Stimulated activated CD8-positive, alpha-beta memory T cell treated with anti-CD3 and anti-CD28 coated beads, Interleukin-15, amount 100 ng/mL, for 1 hour (primary cell): ENCODE measurements around the gene FRMPD3.
"Not testable (repeated sequence)": the region's sequence is repeated elsewhere in the genome, so short reads cannot be mapped to it uniquely, and the experiment has no call there.

Experiments
- DNase-seq: peaks from one replicate; pipeline ENCODE4 v3.0.0-alpha.2; 2020; ENCODE audit warnings: low read depth

Gene FRMPD3

GRCh38 chrX:107448998-107449835 lies at the start of gene FRMPD3:
Gene FRMPD3, plus strand, starts transcription at chrX:107449652. Its CDS starts 76,937 bp downstream, at chrX:107526589.
- no peak for DNase-seq

- no peak for DNase-seq
These were observed 28.9 kb upstream of the FRMPD3 start for GRCh38 chrX:107420571-107420970.

GRCh38 chrX:107421337-107421861 lies 28.1 kb upstream of the FRMPD3 start:
- DNase-seq, result no peak

- no peak for DNase-seq
These were observed 20.4 kb upstream of the FRMPD3 start for GRCh38 chrX:107429090-107429489.

- DNase-seq, result no peak
These were observed 9.3 kb upstream of the FRMPD3 start for GRCh38 chrX:107440187-107440586.

- DNase-seq, result no peak
These were observed 8.8 kb upstream of the FRMPD3 start for GRCh38 chrX:107440692-107441091.

GRCh38 chrX:107442914-107443527 lies 6.4 kb upstream of the FRMPD3 start:
- no peak for DNase-seq

- DNase-seq, result no peak
These were observed 4.3 kb upstream of the FRMPD3 start for GRCh38 chrX:107445146-107445545.

GRCh38 chrX:107445631-107446030 lies 3.8 kb upstream of the FRMPD3 start:
- DNase-seq, result no peak

- no peak for DNase-seq
These were observed 1.8 kb upstream of the FRMPD3 start for GRCh38 chrX:107447642-107448041.

GRCh38 chrX:107448625-107448997 lies 841 bp upstream of the FRMPD3 start:
- DNase-seq, result no peak

GRCh38 chrX:107450823-107451509 lies 1.5 kb downstream of the FRMPD3 start:
- DNase-seq, result no peak

GRCh38 chrX:107451731-107452130 lies 2.3 kb downstream of the FRMPD3 start:
- no peak for DNase-seq

- no peak for DNase-seq
These were observed 3.1 kb downstream of the FRMPD3 start for GRCh38 chrX:107452581-107452980.

- DNase-seq, result no peak
These were observed 4.8 kb downstream of the FRMPD3 start for GRCh38 chrX:107454302-107454701.

GRCh38 chrX:107457289-107457688 lies 7.8 kb downstream of the FRMPD3 start:
- no peak for DNase-seq

GRCh38 chrX:107465932-107466620 lies 16.6 kb downstream of the FRMPD3 start:
- no peak for DNase-seq

GRCh38 chrX:107467271-107467670 lies 17.8 kb downstream of the FRMPD3 start:
- no peak for DNase-seq

- no peak for DNase-seq
These were observed 20.7 kb downstream of the FRMPD3 start for GRCh38 chrX:107470198-107470597.

GRCh38 chrX:107470971-107471370 lies 21.5 kb downstream of the FRMPD3 start:
- no peak for DNase-seq

GRCh38 chrX:107471420-107471819 lies 22.0 kb downstream of the FRMPD3 start:
- not testable (repeated sequence) for DNase-seq

GRCh38 chrX:107477406-107477805 lies 28.0 kb downstream of the FRMPD3 start:
- DNase-seq, result no peak
